GM19025 (cell line): ENCODE results near the gene CLCF1.

Source experiments
- ATAC-seq: cut with Tn5 transposase; IDR thresholded peaks from one replicate; pipeline ENCODE4 v1.9.1; 2021; ENCODE audit warnings: mild to moderate bottlenecking, low read depth, moderate library complexity; ENCODE audit not compliant: unreplicated experiment

The CLCF1 gene

GRCh38 chr11:67372993-67373647 is at the start of gene CLCF1:
Gene CLCF1 (minus strand): TSS chr11:67373598. CDS start chr11:67373539, 59 bp downstream.
- ATAC-seq = no peak

GRCh38 chr11:67422891-67423290 is 49.5 kb upstream of the CLCF1 start:
- no peak for ATAC-seq

- ATAC-seq = no peak
Observed at GRCh38 chr11:67421430-67422031, 48.1 kb upstream of the CLCF1 start.

GRCh38 chr11:67420646-67421429 is 47.4 kb upstream of the CLCF1 start:
- peak; percentile 90 for ATAC-seq

DNA sequence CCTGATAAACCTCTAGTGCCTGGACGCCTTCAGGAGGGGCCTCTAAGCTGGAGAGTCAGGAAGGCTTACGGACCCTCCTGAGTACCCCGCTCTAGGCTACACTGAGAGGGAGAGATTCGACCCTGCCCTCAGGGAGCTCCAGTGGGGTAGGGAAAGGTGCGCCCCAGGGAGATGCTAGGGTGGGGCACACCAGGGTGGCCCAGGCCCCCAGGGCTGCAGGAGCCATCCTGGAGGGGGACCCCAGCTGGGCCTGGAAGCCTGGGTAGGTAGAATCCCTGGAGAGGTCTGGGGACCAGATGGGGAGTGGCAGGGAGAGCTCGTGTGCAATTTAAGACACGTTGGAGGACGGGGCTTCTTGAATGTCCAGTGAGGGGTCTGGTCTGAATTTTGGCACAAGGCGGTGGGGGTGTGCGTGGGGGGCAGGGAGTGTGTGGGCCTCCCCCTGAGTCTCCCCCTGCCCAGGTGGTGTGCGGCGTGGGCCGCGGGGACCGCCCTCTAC is 46.8 kb upstream of the CLCF1 start:
- no peak for ATAC-seq

GRCh38 chr11:67419325-67420049 is 46.1 kb upstream of the CLCF1 start:
- ATAC-seq = no peak

DNA sequence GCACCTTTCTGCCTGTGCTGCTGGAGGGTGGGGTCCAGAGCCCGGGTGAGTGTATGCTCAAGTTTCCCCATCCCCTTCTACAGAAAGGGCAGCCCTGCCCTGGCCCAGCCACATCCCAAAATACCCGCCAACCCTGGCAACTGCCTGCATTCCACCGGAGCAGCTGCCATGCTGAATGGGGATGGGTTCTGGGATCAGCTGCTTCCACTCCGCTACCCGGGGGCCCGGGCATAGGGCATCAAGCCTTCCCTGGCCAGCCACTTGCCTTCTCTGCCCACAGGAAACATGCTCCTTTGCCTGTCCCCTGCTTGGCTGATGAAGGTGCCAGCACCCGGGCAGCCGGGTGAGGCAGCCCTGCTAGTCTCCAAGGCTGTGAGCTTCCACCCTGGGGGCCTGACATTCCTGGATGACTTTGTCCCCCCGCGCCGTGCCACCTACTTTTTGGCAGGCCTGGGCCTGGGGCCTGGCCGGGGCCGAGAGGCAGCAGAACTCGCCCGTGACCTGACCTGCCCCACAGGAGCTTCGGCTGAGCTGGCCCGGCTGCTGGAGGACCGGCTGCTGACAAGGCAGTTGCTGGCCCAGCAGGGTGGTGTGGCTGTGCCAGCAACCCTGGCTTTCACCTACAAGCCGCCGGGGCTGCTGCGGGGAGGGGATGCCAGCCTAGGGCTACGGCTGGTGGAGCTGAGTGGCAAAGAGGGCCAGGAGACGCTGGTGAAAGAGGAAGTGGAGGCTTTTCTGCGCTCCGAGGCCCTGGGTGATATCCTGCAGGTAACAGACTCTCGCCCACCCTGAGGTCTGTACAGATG is 45.3 kb upstream of the CLCF1 start:
- no peak for ATAC-seq

DNA sequence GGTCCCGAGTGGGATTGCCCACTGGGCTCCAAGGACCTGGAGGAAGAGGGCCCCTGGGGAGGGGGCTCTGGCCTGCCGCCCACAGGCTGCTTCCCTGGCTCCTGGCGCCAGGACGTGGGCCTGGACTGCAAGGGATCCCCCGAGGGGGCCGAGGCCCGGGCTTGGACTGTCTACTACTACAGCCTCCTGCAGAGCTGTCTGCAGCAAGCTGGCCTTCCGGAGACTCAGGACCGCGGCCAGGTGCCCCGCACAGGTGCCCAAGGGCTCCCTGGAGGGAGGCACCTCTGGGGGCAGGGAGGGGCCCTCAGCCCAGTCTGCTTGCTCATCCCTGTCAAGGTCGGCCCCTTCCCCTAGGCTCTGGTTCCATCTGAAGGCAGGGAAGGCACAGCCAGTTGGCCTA is 44.0 kb upstream of the CLCF1 start:
- no peak for ATAC-seq

DNA sequence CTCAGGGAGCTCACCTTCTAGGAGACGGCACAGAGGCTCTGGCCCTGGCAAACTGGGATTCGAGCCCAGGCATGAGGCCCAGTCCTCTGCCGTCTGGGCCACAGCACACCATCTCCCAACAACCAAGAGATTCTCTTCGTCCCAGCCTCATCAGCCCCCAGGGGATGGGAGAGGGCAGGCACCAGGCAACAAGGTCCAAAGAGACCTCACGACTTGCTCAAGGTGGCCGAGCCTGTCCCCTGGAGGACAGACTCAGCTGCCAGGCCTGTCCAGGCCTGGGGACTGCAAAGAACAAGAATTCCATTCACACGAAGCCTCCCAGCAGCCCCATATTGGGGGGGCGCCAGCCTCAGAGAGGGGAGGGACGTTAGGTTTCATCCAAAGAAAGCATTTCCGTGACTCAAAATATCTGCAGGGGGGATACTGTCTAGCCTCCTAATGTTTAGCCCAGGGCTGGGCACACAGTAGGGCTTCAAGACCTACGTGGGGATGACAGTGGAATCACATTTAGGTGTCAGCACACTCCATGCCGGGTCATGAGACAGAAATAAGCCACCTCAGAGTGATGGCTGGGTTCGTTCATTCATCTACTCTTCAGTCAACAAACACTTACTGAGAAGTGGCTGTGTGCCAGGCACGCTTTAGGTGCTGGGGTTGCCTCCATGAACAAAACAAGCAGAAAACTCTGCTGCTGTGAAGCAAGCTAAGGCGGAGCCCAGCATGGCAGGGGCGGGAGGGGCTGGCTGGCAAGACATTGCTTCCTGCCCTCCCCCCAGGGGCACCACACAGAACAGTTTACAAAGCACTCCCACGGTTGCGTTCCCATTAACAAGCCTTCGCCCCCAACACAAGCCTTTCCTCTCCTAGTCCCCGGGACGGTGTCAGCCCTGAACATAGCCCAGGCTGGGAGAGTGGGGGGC is 43.3 kb upstream of the CLCF1 start:
- no peak for ATAC-seq

DNA sequence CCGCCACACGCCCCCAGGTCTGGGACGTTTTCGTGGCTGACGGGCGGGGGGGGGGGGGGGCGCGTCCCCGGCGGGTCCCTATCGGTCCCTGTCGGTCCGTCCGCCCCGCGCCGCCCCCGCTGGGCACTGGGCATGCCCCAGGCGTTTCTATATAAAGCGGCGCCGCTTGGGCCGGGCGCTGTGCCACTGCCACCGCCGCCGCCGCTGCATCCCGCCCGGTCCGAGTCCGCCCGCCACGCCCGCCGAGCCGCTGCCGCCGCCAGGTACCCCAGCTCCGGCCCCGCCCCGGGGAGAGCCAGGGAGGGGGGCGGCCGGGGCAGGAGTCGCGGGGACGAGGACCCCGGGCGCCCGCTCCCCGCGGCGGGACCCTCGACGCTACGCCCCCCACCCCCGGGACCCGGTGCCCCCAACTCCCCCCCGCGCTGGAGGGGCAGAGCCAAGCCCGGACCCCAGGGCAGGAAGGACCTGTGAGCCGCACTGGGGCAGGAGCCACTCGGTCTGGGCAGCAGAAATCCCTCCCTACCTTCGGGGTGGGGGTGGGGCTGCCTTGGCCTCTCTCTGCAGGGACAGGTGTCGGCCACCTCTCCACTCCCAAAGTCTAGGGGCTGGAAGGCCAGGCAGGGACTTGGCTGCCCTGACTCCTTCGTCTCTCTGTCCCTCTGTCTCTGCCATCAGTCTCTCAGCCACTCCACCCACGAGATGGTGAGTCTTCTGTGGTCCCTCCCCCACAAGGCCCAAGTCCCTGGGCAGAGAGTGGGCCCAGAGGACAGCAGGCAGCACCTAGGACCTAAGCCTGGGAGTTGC is 42.3 kb upstream of the CLCF1 start, which contains the start of gene CARNS1:
TSS of gene CARNS1 (plus strand) at position 178 of the 804 bp plus-strand sequence. CDS start at position 700, 522 bp downstream.
- no peak for ATAC-seq

- no peak for ATAC-seq
Observed at GRCh38 chr11:67413266-67413849, 40.0 kb upstream of the CLCF1 start.

- no peak for ATAC-seq
Observed at GRCh38 chr11:67412495-67413179, 39.2 kb upstream of the CLCF1 start.

DNA sequence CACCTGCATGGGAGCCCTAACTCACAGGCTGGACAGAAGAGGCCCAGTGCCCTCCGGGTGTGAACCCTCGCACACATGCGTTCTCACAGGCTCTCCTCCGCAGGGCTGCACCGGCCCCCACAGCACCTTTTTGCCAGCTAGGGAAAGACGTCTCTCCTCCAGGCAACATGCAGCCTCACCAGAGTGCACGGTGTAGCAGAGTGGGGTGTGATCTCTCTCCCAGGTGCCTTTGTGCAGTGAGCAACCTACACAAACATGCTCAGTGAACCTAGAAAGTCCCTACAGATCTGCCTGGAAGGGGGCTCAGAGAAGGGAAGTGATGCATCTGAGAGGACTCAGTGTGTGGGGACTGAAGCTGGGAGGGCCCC is 38.4 kb upstream of the CLCF1 start:
- no peak for ATAC-seq

DNA sequence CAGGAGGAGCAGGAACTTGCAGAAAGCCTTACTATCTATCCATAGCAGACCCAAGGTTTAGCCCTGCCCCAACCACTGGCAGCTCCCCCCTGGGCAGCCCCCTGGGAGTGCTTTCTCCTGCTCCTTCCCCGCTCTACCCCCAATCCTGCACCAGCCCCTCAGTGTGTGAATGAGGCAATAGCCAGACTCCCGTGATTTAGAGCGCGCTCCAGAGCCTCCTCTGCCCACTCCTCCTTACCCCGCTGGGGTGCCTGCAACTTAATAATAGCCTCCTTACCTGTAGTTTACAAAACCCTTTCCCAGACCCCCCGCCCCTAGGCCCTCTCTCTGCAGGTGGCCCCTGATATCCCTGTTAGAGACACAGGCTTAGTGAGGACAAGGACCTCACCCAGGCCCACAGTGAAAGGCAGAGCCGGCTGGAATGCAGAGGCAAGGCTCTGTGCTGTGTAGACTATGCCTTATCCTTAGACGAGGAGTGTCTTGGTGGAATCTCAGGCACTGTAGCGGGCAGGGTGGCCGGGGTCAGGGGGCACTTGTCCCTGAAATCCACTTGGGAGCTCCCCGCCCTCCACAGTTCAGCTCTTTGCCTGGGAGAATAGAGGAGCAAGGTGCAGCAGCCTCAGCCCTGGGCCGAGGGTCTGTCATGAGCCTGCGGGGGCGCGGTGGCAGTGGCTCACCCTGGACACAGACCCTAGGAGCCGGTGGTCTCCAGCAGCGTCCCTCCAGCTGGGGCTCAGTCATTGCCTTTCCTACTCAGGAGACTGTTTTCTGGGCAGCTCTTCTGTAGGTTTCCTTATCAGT is 37.8 kb upstream of the CLCF1 start:
- ATAC-seq = no peak

DNA sequence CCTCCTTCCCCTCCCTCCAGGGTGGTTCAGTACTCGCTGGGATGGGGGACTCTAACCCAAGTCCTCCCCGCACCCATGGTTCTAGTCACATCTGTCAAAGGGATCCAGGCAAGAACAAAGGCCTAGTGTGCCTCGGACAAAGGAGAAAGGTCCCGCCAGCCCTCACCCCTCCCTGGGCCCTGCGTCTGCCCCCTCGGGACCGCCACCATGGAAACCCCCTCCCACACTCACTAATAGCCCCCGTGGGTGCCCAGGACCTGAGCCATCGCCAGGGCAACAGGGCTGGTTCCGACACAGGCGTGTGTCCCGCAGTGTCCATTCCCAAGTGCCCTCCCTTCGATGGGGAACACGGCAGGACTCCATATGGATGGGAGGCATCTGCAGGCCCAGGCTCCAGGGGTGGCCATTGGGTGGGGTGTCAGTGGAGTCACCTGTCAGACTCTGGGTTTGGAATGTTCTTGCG is 37.0 kb upstream of the CLCF1 start:
- ATAC-seq = no peak

GRCh38 chr11:67409781-67410368 is 36.5 kb upstream of the CLCF1 start:
- no peak for ATAC-seq
